H4 (cell line): ENCODE data around the gene EVI5. TPM values are rescaled to one million over a fixed set of nuclear protein-coding genes. Genes with fewer than 3 reads are reported as not detected.

ENCODE experiments used
- DNase-seq: peaks from one replicate; pipeline ENCODE4 v3.0.0-alpha.2; 2015; ENCODE audit warnings: low spot score
- total RNA-seq: library from RNA; depleted of rRNA; stranded (reverse); fragments of >200 nt; shearing (Covaris generic); gene quantifications from 2 replicates; pipeline ENCODE4 v1.2.3, GENCODE V29; 2014

EVI5 gene
- total RNA-seq, 1 experiment from 2014 or later, result 3.9 TPM

DNA sequence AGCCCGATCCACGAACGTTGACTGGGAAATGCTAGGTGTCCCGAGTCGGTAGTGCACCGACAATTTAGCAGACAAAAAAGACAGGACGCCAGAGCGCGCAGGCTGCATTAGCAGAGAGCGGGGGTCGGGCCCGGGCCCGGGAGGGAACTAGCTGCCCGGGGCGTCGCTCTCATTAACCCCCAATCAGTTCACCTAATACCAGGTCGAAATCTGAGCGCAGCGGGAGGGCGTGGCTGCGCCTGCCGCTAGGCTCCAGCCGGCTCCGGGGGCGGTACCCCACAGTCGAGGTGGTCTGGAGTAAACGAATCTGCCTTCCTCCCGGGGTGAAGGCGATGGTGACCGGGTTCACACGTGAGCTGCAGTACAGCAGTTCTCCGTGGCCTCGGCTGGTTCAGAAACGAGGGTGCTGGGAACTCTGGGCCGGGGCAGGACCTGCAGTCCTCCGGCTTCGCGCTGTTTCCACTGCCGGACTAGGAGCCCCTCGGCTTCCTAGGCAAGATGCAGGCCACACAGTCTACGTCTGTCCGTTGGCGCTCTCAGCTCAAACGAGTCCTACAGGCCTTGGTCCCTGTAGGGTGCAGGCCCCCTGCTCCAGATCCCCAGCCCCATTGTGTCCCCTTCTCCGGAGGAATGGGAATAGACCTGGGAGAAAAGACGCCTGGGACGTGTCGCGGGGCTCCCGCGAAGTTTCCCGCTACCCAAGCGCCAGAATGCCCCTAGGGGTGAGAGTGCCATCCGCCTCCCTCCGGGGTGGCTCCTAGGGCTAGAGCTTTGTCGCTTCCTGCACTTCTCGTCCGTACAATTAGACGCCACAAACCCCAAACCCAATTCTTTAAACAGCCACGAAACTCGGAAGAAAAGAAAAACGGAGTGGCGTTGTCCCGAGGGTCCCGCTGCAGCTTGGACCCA, 300.2 kb downstream of the EVI5 start:
- no peak for DNase-seq

DNA sequence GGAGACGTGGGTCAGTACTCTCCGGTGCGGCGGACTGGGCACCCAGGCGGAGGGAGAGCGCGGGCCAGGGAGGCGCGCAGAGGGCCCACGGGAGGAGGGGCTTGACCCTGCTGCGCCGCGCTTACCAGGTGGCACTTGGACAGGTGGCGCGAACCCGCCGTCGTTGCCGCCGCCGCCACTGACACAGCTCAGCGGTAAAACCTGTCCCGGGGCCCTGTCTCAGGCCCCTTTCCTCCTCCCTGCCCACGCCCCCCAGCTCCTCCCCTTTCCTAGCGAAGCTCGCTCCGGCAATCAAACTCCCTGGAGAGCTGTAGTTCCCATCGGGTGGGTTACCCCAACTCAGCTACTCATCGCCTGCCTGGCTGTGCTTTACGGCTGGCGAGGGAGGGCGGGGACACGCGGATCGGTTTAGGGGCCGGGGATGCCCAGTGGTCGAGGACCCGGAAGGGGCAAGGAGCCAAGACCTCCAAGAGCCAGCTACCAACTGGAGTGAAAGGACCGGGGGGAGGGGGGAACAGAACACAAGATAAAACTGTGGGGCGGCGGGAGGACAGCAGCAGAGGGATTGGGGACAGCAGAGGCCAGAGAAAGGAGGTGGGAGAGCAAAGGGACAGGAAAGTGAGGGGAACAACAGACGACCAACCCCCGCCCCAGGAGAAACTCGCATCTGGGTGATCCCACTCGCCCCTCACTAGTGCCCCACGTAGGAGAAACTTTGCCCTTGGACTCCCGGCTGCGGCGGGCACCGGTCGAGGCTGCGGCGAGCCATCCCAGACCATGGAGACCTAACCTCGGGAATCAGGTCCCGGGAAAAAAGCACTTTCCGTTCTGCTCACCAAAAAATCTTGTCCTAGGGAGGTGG, 301.1 kb downstream of the EVI5 start:
- DNase-seq, result no peak

DNA sequence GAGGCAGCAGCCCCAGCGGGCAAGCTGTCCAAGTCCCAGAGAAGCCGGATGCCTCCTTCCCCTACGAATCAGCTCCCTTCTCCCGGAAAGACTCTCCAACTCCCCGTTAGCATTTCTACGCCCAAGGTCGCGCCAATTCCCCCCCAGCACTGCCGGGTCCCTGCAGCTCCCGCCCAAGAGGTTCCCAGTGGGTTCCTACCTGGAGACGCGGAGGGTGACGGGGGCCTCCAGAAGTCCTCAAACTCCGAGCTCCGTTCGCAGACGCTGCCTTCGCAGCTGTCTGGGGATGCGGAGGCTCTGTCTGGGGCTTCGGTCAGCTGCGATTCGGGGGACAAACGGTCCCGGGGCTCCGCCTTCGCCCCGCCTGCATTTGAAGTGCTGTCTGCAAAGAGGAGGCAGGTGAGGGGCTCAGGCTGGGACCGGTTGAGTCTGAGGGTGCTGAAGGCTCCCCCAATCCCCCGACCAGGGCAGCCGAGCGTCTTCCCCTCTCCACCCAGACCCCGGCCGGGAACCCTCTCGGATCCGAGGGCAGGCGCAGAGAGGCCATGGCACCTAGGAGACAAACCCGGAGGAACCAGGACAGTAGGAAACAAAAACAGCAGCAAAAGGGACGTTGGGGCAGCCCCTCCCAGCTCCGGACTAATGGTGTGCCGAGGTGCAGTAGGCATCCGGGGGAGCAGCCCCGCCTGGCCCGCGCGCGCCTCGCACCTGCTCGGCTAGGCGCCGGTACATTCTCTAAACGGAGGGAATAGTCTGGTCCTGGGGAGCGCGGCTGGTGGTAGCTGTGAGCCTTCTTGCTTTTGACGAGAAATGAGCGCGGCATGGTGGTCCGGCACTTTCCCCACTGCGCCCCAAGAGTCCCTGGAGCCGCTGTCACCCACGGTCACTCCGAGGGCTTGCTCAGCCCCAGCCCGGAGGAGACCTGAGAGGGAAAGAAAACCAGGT, 302.0 kb downstream of the EVI5 start:
- DNase-seq, result no peak

DNA sequence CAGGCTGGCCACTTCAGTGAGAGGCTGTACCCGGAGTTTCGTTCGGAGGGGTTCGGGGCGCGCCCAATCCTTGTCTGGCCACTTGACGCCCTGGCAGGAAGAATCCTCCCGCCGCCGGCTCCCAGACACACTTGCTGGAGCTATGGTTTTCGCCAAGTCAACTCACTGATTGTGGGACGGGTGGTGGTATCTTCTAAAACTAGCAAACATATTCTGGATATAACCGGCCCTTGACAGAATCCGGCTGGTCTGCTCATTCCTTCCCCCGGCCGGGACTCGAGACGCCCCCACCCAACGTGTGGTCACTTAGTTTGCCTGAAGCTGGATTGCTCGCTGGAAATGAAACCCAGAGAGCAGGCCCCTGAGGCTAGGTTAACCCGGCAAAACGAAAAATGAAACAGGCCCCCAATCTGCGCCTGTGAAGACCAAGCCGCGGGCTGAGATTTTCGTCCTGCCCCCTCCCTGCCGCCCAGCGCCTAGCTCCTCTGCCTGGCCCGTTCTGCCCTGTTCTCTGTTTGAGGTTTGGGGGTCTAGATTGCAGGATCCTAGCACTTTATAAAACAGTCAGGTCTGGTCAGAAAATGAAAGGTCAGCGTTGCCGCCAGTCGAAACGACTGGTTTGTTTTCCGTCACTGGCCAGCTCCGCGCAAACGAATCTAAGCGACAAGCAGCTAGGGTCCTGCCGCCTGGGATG, 302.8 kb downstream of the EVI5 start:
- no peak for DNase-seq

DNA sequence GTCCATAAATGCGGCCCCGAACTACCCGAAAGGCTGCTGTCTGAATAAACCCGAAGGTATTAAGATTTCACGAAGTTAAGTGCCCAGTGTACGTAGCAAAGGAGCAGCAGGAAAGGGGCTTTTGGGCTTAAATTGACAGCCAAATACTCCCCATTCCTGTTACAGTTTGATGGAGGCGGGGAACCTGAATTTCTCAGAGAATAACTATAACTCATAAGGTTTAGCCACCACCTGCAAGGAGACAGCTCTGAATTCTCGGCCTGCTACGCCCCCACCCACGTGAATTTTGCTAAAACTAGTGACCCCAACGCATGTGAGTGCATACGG, 303.3 kb downstream of the EVI5 start:
- DNase-seq, result no peak

DNA sequence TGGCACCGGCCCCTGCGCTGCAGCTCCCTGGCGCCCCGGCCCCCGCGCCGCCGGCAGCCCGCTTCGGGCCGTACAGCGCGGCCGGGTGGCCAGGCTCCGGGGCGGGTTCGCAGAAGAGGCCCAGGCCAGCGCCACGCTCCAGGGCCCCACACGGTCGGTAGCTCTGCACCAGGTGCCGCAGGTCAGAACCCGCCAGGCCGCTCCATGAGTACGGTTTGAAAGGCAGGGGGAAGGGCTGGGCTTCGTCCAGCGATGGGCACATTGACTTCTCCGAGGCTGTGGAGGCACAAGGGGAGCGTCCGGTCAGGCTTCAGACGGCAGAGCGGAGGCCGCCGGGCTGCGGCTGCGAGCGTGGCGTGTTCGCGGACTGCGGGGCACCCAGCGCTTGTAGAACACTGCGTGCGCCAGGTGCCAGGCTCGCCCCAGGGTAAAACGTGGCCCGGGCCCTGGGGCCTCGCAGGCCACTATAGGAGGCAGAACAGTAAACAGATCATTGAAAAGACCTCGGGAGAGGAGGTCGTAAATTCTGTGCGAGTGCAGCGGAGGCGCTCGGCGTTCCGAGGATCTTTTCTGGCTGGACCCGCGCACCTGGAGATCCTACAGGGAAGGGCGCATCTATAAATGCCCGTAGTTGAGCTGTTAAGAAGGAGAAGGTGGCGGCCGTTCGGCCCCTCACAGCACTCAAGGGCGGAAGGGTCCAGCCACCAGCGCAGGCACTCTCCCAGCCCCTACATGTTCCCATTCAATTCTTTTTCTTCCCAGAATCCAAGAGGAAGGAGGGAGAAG, 303.9 kb downstream of the EVI5 start:
- no peak for DNase-seq

DNA sequence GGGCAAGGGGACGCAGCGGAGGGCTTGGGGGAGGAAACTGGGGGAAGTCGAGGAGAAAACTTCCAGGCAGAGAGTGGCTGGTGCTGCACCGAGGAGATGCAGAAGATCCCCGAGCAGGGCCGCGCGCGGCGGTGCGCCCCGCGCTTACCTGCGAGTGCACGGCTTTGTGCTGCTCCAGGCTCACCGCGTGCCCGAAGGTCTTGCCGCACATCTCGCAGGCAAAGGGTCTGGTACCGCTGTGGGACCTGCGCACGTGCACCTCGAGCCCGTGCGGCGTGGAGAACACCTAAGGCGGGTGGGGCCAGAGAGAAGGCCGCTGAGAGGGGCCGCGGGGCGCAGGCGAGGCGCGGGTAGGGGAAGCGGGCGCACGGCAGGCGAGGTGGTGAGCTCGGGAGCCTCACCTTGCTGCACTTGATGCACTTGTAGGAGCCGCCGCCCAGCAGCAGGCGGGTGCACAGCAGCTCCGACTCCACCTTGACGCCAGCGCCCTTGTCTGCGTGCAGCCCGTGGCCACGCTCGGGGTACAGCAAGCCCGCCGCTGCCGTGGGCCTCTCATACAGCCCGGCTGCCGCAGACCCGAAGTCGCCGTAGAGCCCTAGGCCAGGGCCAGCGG, 304.6 kb downstream of the EVI5 start:
- no peak for DNase-seq

DNA sequence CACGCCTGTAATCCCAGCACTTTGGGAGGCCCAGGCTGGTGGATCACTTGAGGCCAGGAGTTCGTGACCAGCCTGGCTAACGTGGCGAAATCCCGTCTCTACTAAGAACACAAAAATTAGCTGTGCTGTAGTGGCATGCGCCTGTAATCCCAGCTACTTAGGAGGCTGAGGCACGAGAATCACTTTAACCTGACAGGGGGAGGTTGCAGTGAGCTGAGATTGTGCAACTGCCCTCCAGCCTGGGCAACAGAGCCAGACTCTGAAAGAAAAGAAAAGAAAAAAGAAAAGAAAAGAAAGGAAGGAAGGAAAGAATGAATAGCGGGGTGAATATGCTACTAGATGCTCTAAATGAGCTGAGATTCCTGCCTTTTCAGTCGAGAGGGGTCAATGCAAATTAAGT, 305.3 kb downstream of the EVI5 start:
- no peak for DNase-seq

DNA sequence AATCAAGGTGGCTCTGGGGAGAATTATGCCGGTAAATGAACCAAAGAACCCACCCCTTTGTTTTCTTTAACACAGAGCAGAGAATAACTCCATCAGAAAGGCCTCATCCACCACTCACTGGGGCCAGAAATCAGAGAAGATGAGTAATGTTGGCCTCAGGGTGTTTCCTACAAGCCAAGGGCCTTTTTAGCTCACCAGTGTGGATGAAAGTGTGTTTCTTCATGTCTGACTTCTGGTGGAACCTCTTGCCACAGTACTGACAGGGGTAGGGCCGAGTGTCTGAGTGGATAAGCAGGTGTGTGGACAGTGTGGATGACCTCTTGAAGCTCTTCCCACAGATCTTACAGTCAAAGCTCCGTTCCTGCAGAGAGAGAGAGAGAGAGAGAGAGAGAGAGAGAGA, 306.5 kb downstream of the EVI5 start:
- DNase-seq, result no peak

DNA sequence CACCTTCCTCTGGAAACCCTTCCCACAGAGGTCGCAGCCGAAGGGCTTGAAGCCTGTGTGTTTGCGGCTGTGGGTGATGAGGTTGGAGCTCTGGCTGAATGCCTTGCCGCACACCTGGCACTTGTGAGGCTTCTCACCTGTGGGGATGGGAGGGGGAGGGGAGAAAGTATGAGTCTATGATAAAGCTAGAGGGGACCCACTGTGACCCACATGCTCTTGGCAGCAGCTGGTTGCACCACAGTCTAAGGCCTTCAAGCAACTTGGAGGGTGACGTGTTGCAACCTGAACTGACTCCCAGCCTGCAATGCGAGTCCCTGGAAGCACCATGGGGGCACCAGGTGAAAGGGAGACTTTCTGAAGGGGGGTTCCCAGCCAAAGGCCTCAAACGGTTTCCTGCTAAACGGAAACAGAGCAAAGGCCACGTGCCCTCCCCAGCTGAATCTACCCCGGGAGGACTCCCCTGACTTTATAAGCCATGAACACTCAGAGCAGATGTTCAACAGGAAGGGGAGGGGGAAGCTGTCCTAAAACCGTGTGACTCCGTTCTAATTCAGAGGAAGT, 308.8 kb downstream of the EVI5 start:
- no peak for DNase-seq

DNA sequence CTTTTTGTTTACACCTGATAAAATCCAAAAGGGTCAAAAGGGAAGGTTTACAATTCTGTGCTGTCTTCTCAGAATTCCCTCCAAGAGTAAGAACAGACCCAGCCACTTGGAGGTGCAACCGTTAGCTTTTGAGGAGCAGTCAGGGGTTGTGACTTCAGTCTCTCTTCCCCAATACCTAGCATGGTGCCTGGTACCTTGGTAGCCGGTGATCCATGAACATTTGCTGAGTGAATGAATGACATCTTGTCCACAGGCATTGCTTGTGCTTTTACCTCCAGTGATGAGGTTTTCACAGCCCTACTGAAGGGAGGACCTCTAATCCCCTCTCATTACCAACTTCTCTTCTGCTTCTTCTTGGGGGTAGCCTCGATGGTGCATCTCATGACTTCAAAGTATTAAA, 309.9 kb downstream of the EVI5 start:
- DNase-seq, result no peak

DNA sequence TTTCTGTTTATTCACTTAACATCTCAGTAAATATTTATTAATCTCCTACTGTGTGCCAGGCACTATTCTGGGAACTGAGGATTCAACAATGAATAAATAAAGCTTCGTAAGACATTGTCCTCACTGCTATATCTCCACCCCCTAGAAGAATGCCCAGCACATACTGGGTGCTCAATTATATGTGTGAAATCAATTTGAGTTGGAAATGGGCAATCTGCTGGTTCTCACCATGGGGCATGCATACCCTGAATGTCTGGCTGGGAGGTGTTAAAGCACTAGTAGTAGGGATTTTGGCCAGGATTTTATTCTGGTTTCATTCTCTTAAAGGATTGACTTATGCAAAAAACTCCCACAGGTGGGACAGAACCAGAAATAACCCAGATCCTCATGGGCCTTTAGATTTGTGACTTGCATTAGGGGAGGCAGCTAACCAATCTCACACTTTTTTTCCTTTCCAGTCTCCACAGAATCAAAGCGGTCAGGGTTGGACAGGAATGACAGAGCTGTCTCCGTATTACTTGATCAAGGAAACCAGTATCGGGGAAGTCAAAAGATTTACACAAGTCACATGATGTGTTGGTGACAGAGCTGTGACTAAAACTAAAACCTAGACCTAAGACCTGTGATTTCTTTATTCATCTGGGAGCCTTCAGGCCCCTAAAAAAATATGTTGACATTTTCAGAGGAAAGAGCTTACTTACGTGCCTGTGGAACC, 311.0 kb downstream of the EVI5 start:
- no peak for DNase-seq

DNA sequence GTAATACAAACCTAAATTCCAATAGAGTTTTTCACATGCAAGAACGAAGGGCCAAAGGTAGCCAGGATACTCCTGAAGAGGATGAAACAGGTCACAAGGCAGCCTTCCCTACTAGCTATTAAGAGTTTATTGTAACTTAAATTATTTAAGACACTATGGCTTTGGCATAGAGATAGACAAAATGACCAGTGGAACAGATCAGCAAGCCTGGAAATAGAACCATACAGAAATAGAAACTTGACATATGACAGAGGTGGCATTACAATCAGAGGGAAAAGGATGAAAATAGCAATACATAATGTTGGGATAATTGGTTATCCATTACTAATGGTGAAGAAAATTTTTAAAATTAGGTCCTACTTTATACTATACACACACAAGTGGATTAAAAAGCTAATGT, 314.7 kb downstream of the EVI5 start:
- DNase-seq, result no peak

DNA sequence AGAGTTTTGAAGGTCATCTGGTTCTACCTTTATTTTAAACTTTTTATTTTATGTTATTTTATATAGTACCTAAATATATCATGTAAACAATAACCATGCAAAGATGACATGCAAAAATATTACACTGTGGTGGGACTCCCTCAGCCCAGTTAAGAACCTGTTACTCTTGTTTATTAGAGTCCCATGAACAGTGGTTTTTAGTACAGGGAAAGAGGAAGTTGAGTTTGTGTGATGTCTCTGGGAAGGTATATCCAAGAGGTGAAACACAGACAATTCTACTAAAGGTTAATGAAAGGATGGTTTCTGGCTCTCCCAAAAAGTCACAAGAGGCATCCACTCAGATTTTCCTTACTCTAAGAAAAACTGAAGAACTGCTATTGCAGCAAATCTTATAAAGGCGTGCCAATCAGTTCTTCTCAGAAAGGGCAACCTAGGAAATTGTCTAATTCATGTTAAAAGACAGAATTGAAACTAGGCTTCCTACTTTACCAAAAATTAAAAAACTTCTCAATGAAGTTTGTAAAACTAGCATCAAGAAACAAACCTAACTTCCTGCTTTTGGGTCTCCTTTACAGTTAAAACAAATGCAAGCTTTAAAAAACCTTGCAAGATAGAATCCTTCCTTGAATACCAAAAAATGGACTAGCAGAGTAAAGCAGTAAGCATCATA, 318.1 kb downstream of the EVI5 start:
- DNase-seq, result no peak

DNA sequence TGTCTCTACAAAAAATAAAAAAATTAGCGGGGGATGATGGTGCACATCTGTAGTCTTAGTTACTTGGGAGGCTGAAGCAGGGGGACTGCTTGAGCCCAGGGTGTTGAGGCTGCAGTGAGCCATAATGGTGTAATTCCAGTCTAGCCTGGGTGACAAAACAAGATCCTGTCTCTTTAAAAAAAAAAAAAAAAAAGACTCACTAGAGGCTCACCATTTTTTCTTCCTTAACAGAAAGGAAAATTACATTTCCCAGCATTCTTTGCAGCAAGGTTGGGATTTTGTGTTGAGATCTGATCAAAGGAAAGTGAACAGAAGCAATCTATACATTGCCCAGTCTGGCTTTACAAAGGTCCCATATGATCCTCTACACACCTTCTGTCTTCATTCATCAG, 319.7 kb downstream of the EVI5 start:
- DNase-seq, result no peak

DNA sequence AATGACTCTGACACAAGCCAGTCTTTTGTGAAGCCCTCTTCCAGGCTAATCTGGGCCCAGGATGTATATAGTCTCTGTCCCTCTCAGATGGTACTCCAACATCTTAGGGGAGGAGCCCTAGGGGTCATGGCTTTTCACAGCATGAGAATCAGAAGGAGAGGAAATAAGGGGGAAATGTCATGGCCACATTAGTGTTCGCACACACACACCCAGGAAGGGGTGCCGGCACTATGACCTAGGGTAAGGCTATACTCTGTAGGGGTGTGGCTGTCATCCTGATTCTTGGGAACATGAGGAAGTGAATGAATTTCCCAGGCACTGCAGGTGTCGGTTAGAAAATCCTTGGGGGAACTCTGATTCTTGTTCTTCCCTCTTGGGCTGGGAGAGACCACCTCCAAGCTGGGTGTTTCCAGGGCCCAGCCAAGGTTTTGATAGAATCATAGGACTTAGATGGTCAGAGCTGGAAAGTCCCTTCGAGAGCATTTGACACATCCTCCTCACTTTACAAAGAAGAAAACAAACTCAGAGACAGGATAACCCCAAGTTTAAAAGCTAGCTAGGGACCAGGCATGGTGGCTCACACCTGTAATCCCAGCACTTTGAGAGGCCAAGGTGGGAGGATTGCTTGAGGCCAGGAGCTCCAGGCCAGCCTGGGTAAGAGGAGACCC, 320.2 kb downstream of the EVI5 start:
- DNase-seq, result no peak

DNA sequence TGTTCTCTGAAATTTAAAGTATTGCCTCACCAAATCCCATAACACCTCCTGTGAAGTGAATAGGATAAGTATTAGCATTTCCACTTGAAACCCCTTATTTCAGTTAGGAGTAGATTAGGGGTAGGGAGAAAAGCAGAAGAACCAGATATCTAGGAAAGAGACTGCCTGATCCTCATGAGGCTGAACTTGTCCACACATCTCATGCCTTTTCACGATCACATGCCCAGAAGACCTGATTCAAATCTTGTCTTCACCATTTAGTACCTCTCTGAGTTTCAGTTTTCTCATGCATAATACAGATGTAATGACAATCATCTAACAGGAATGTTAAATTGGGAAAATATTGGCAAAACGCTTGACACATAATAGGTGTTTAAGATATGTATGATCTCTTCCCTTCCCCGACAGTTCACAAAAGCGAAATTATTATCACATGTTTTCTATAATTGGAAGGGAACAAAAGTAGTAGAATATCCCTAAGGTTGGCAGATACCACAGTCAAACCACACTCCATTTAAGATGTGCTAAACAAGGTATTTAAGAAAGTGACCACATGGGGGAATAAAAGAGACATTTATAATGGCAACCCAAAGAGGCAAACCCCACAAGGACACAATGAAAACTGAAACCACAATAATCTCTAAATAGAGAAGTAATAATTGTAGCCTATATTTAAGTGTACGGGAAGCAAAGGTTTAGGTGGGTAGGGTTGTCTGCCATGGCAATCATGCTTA, 323.4 kb downstream of the EVI5 start:
- DNase-seq, result no peak
